Measurements from ENCODE around the gene GALNS. TPM values are rescaled to one million over a fixed set of nuclear protein-coding genes. Genes with fewer than 3 reads are reported as not detected.
"Not testable (repeated sequence)": the region's sequence is repeated elsewhere in the genome, so short reads cannot be mapped to it uniquely, and the experiment has no call there.

GALNS gene
- polyA plus RNA-seq, 1 experiment = 11.6 TPM

DNA sequence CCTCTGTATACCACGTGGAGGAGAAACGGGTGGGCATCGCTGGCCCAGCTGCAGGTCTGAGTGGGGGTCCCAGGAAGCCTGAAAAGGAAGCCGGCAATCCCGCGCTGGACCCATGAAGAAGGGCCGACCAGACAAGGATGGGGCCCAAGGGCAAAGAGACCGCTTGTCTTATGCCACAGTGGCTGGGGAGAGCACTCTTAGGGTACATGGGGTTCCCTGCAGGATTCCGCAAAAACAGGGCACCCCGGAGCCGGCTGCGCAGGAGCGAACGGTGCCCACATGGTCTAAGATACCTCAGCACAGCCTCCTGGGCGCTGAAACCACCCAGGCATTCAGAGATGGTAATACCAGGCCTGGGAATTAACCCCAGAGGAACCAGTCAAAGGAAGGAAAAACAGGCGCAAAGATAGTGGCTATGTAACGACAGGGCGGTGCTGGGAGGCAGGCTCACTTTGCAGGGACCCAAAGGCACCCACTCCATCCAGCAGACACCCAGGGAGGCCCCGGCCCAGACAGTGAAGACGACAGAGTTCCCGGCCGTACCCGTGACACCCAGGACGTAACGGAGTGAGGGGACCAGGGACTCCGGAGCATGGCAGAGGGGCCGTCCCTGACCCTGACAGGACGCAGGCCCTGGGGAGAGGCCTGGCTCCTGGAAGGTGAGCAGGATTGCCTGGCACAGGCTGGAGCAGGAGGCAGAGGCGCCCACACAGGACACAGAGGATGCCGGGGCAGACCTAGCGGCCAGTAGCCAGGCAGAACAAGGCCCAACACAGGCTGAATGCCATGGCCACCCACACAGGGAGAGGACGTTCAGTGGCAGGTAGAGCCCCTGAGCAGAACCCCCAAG lies 82.0 kb downstream of the GALNS start:
- no peak for DNase-seq (ENCODE audit: low read depth, low spot score)
- no peaks in the 10 kb centered on the region for H3K27me3 ChIP-seq (ENCODE audit: control insufficient read depth, insufficient read depth, low read length)
- no peak overlapping the region for H3K4me3 ChIP-seq (ENCODE audit: low read depth, low read length)
- H3K27ac ChIP-seq (ENCODE audit: low read depth, low read length) = peak overlapping the region; percentile 95
- TF ChIP-seq, protein P1, sequence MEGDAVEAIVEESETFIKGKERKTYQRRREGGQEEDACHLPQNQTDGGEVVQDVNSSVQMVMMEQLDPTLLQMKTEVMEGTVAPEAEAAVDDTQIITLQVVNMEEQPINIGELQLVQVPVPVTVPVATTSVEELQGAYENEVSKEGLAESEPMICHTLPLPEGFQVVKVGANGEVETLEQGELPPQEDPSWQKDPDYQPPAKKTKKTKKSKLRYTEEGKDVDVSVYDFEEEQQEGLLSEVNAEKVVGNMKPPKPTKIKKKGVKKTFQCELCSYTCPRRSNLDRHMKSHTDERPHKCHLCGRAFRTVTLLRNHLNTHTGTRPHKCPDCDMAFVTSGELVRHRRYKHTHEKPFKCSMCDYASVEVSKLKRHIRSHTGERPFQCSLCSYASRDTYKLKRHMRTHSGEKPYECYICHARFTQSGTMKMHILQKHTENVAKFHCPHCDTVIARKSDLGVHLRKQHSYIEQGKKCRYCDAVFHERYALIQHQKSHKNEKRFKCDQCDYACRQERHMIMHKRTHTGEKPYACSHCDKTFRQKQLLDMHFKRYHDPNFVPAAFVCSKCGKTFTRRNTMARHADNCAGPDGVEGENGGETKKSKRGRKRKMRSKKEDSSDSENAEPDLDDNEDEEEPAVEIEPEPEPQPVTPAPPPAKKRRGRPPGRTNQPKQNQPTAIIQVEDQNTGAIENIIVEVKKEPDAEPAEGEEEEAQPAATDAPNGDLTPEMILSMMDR (IDR thresholded peaks at IDR 0.05; ENCODE audit: low read depth, low read length) = no peak
- CTCF ChIA-PET = interaction anchor here (1.2 to 1.3 kb wide), 2 partner anchors 9 to 37 kb away, joined by 5 to 7 read pairs; partner anchors contain the start of gene PIEZO1
- POLR2A ChIA-PET = interaction anchor here (1.3 to 2.6 kb wide), 4 partner anchors 7 to 27 kb away, joined by 3 to 20 read pairs (median 6); no protein-coding TSS in a partner anchor
- no peaks in the 10 kb centered on the region; the same call in 1 of the 2 replicates for H3K9me3 ChIP-seq (ENCODE audit: control insufficient read depth, insufficient read depth, low read length)

GRCh38 chr16:88773812-88774291 lies 82.9 kb downstream of the GALNS start:
- peak overlapping the region; percentile 36 for H3K4me3 ChIP-seq (ENCODE audit: low read depth, low read length)
- POLR2A ChIA-PET = interaction anchor here (0.7 to 2.6 kb wide), 8 partner anchors 8 to 37 kb away, joined by 3 to 20 read pairs (median 5); partner anchors contain the start of gene PIEZO1
- CTCF ChIA-PET = interaction anchor here (1.2 to 1.3 kb wide), 2 partner anchors 10 to 36 kb away, joined by 5 to 7 read pairs; partner anchors contain the start of gene PIEZO1

DNA sequence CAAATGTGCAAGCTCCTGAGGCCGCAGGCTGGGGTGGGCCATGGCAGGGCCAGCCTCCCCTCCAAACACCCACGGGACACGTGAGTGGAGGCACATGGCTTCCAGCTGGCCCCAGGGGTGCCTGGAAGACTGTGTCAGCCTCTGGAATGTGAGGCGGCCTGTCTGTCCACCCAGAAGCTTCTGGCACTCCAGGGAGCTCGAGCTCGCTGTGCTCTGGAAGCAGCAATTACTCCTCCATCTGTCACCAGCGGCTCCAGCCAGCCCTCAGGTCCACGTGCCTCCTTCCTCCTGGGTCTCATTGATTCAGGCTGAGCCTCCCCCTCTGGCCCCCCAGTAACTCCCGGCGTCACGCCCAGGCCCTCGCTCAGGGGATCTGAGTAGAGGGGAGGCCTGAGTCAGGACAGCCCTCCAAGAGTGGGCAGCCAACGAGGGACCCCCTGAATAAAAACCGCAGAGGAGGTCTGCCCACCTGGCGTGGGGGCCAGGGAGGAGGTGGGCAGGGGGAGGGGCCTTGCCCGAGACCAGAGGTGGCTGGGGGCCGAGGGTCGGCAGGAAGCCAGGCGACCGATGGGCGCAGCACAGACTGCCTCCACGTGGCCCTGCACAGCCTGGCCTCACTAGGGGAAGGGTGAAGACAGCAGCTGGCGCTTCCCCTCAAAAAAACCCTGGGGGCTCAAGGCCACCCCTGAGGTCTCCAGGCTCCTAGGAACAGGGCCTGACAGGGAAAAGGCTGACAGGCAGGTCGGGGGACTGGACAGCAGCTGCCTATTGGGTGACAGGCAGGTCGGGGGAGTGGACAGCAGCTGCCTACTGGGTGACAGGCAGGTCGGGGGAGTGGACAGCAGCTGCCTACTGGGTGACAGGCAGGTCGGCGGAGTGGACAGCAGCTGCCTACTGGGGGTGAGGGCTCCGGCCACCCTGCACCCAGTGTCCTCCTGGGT lies 83.6 kb downstream of the GALNS start:
- POLR2A ChIA-PET = interaction anchor here (0.5 to 3.0 kb wide), 20 partner anchors 9 to 234 kb away, joined by 3 to 35 read pairs (median 5); partner anchors contain the start of genes APRT and PIEZO1
- peak overlapping the region; percentile 95 for H3K27ac ChIP-seq (ENCODE audit: low read depth, low read length)

More at GRCh38 chr16:88773812-88774291, 82.9 kb downstream of the GALNS start:
- no peaks in the 10 kb centered on the region for H3K27me3 ChIP-seq (ENCODE audit: control insufficient read depth, insufficient read depth, low read length)
- no peak for DNase-seq (ENCODE audit: low read depth, low spot score)
- H3K27ac ChIP-seq (ENCODE audit: low read depth, low read length) = peak overlapping the region; percentile 95
- H3K9me3 ChIP-seq (ENCODE audit: control insufficient read depth, insufficient read depth, low read length) = no peaks in the 10 kb centered on the region; the same call in 1 of the 2 replicates
- TF ChIP-seq, protein P1 (IDR thresholded peaks at IDR 0.05; ENCODE audit: low read depth, low read length) = no peak

GRCh38 chr16:88771781-88772180 lies 85.0 kb downstream of the GALNS start:
- DNase-seq (ENCODE audit: low read depth, low spot score); H3K9me3 ChIP-seq (ENCODE audit: control insufficient read depth, insufficient read depth, low read length); H3K27me3 ChIP-seq (ENCODE audit: control insufficient read depth, insufficient read depth, low read length); CTCF ChIA-PET; H3K4me3 ChIP-seq (ENCODE audit: low read depth, low read length): not testable (repeated sequence)
- POLR2A ChIA-PET = interaction anchor here (1.3 to 3.0 kb wide), 2 partner anchors 13 to 17 kb away, joined by 5 to 35 read pairs; partner anchors contain the start of gene PIEZO1
- peak overlapping the region; percentile 95 for H3K27ac ChIP-seq (ENCODE audit: low read depth, low read length)

More for the DNA sequence above, 83.6 kb downstream of the GALNS start:
- TF ChIP-seq, protein P1 (IDR thresholded peaks at IDR 0.05; ENCODE audit: low read depth, low read length) = no peak
- Histone ChIP-seq H3K4me3 (ENCODE audit: low read depth, low read length) (peak overlapping the region; percentile 36), H3K9me3 (ENCODE audit: control insufficient read depth, insufficient read depth, low read length) (no peaks in the 10 kb centered on the region; the same call in 1 of the 2 replicates), H3K27me3 (ENCODE audit: control insufficient read depth, insufficient read depth, low read length) (no peaks in the 10 kb centered on the region)
- peak; percentile 86 for DNase-seq (ENCODE audit: low read depth, low spot score)
- CTCF ChIA-PET = interaction anchor here (1.0 to 1.3 kb wide), 3 partner anchors 11 to 36 kb away, joined by 3 to 7 read pairs (median 5); partner anchors contain the start of gene PIEZO1

Measured in AG04450 (cell line).